NAMALWA (cell line): ENCODE results near the gene MEIKIN.

Experiments
- DNase-seq: peaks from one replicate; pipeline ENCODE4 v3.0.0-alpha.2; 2015; ENCODE audit warnings: low spot score

Gene MEIKIN, protein sequence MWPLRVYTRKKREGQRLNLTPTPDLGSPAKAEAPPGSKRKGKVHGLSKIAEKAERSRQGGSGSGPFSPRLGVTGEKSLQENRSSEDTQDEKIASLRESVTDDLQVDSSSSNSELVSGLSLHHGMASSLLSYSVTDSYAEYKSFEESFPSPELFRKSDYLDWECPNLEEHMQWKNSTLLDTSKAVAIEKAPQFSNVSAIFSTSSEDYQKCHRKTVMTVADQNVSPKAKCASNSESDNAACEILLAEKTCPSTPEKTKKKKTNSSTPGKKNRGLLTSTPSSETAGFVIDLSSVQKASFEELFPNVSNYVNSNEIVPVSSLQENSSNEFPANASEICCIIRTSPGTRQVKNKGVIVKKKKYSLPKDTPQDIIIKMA

DNA sequence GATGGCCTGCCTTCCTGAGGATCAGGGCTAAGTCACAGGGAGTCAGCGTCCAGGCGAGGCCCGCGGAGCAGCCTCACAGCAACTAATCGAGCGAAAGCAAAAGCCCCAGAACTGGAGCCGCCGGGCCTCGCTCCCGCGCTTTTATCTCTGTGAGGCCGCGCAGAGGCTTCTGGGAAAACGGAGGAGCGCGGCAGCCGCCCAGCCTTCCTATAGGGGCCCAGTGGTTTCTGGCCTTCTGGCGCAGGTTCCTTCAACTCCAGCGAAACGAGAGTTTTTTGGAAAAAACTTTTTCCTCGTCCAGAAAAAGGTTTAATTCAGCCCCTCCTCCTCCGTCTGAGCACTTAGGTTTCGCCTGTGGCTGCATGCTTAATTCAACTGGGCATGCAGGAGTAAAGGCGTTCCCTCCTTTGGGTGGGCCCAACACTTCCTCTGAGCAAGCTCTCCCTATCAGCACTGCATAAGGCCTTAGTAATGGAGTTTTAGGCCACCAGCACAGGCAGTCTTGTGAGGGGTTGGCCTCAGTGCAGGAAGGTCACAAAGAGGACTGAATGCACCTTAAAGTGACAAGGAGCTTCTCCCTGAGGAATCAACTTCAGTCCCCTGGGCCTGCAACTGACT is at the start of gene MEIKIN:
MEIKIN (minus strand) TSS at position 113 of the 618 bp plus-strand sequence. CDS start 158 bp downstream, outside the sequence.
- no peak for DNase-seq

DNA sequence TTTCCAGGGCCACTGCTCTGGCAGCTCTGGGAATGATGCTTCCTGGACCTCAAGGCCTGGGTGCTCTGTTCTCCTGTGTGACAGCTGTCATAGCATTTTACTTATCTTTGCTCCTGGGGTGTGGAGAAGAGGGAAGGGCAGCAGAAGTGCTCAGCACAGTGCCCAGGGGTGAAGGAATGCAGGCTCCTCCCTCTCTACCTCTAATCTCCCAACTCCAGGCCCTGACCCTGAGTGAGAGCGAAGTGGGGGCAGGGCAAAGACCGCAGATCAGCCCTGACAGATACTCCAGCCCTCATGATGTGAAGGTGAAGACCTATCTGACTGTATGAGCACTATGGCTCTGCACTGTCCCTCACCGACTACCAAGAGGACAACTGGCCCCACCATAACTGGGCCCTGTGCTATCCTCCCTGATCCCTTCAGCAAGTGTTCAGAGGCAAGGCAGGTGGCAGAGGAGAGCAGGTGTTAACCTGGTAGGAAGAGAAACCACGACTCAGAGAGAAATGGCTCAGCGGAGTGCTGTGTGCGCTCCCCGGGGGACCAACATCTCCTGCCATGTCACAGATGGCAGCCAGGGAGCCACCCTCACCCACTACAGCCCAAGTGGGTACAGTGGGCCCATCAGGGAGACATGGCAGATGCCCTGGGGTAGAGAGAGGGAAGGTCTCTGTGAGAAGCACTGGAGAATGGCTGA is 49.2 kb upstream of the MEIKIN start:
- DNase-seq: no peak

DNA sequence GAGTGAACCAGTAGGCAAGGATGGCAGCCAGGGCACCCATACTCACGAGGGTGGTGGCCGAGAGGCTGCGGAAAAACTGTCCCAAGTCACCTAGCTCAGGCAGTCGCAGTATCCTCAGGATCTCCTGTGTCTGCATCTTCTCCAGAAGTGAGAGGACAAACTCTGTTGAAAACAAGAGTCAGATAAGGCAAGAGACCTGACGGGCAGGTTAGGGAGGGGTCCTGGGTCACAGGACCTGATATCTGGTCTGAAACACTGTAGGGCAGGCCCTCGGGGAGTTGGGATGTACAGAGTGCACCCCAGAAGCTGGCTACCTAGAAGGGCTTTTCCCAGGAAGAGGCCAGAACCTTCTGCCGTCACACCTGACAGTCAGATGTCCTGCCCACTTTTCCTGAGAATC is 48.6 kb upstream of the MEIKIN start:
- DNase-seq: no peak

DNA sequence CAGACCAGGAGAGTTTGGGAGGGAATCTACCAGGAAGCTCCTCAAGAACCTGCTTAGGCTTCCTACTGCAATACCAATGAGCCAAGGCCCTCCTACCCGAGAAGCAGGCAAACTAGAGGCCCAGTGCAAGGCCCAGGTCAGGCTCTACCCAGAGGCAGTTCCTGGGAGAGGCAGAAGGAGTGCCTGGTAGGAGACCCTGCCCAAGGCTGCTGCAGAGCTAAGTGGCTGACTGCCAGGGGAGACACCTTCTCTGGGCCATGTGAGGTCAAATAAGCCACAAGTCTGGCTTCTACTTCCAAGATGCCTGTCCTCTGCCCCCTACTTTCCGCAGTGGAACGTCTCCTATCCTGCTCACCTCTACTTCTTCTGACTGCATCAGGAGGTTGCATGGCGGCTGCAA is 48.2 kb upstream of the MEIKIN start:
- no peak for DNase-seq

DNA sequence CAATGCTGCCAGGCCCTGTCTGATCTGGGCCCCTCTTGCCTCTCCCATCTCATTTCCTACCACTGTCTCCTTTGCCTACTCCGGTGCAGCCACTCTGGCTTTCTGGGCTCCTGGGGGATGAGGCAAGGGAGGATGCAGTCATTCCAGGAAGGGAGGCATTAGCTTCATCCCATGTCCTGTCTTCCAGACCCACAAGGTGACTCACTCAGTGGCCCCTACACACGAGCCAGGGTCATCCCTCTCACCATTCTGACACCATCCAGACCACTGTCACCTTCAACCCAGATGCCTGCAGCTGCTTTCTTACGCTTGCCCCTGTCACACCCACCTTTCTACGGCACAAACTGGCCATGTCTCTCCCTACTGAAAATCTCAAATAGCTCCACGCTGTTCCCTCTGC is 46.9 kb upstream of the MEIKIN start:
- no peak for DNase-seq

DNA sequence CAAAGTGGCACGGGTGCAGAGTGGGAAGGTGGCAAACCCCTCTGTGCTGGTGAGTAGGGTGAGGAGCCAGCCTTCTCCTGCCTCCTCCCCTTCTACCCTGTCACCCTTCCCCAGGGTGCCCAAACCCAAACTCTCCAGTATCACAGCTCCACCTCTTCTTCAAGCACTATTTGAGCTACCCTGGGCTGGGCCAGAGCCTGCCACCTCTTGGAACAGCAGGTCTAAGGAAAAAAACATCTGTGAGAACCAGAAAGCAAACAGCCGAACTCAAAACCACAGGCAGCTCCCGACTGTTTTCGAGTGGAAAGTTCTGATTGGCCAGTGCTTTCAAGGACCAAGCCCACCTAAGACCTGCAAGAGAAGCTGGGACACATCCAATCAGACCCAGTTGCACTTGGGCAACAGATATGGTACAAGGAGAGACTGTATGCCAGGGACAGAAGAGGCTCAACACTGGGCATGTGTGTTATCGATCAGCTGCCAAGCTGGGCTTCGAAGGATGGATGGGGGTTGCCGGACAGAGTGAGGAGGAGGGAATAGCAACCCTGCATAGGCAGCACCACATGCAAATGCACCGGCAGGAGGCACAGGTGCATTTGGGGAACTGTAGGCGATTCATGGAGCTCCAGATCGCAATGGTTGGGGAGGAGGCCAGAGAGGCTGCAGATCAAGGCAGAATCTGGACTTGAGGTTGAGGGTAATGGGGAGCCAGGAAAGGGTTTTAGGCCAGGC is 46.3 kb upstream of the MEIKIN start:
- DNase-seq: no peak

DNA sequence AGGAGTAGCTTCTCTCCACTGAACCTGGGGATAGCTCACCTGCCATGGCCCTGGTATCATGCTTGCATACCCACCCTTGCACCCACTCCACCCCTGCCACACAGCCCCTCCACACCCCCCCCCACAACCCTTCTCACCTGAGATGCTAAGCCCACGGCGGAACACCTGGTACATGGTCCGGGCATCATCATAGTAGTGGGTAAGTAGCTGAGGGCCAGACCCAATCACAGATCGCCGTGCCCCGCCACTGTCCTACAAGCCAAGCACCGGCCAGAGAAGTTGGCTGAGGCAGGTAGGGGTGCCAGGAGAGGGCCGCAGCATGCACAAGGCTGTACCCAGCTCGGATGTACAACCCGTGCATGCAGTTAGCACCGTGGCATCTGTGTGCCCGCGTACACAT is 45.3 kb upstream of the MEIKIN start:
- DNase-seq: no peak

DNA sequence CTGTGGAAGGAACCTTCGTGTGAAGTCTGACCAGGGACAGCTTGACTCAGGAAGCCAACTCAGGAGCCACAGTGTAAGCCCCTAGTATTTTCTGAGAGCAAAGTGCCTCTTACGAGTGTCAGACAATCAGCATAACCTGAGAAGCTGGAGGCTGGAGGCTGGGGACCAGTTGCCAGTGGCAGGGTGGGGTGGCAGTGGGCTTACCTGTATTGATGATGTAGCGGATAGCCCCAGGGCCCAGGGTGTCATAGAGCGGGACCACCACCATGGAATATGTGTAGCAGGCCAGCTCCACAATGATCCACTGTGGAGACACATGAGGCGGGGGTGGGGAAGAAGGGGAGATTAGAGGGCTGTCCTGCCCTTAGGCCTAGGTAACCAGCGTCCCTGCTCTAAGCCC is 43.1 kb upstream of the MEIKIN start:
- DNase-seq: no peak

DNA sequence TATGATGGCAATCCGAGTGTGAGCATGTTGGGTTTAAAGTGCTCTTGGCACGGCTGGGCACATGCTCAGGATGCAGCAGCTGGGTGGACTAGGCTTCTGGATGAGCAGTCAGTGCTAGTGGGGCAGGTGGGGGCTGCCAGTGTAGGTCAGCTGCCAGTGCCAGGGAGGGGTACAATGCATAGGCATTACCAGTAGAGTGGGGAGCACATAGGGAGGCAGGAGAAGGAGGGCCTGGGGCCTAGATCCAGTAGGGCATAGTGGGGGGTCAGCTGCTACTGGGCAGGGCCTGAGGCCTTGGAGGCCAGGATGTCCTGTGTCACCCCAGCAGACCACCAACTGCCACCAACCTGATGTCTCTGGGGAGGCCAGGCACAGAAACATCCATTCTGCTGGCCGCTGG is 41.8 kb upstream of the MEIKIN start:
- DNase-seq: no peak

DNA sequence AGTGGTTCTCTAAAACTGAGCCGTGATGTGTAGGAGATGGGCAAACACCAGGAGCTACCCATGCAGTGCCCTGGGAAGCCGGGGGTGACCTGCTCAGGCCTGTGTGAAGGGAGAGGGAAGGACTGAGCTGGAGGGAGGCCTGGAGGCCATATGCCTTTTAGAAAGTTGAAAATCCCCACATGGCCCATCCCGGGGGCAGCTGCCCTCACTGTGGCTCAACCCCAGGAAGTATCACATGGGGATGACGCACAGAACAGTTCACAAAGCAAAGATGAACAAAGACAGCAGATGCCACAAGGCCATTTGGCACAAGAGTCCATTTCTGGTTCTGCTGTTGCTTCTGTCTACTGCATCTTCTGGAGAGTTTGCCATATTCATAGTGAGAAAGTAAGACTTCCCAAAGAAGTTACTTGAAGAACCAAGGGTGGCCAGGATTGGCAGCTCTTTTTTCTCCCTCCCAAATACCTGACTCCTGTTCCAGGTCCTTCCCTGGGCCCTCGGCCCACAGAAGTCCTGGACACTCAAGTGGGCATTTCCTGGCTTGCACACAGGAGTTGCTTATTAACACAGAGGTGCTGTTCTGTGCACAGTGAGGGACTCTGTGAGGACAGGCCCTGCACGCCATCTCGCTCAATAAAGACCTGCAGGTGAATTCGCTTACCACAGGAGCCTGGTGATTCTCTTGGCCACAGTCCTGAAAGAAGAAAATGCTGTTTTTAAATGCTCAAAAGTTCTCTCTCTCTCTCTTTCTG is 40.9 kb upstream of the MEIKIN start:
- no peak for DNase-seq

DNA sequence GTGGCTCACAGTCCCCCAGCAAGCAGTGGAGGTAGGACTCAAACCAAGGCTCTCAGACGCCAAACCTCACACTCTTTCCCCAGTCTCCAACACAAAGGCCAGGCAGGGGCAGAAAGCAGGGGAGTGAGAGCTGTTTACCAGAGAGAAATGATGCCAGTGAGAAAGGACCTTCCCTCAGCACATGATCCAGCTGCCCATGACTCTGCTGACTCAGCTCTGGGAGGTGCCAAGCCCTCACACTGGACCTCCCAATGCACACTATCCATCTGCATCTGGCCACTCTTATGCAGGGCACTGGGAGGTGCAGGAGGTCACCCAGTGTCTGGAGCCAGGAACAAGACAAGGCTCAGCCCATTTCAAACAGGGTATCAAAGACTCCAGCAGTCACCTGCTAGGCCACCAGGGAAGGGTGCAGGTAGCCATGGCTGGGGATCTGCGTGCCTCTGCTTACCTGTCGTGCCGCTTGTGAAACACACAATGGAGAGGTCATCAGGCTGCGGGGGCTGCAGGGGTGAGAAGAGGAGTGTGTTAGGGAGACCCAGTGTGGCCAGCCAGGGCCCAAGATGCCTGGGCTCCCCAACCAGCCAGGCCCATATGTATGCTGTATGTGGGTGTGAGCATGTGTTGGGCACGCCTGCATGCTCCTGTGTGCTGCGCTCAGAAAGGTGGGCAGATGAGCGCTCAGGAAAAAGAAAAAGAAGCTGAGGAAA is 39.6 kb upstream of the MEIKIN start:
- DNase-seq: no peak

DNA sequence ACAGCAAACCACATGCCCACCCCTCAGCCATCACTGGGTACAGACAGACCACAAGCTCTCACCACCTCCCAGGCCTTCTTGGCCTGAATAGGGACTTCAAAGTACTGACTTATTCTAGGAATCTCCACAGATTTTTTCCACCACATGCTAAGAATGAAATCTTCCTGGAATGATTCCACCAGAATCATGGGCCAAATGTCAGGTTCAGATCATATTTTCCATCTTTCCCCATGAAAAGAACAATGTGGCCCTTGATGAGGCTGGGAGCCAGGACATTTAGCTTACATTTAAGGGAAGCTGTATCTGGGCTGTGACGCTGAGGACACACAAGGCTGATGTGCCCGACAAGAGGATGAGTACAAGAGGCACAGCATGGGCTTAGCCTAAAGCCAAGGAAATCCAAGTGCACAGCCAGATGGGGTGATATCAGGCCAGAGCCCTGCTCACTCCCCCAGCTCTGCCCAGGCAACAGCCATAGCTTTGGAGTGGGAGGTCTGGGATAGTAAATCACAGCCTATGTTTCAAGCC is 37.8 kb upstream of the MEIKIN start:
- no peak for DNase-seq

DNA sequence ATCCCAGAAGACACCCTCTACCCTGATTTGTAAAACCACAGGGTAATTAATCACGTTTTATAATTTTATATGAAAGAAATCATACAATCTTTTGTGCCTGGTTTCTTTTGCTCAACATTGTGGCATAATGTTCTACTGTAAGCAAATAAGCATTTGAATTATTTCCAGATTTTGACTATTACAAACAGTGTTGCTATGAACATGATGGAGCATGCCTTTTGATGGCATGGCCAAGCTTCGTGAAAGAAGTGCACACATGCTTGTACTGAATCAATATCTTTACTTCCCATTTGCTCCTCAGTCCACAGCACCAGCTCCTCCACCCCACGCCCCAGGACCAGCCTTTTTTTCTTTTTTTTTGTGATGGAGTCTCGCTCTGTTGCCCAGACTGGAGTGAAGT is 36.1 kb upstream of the MEIKIN start:
- no peak for DNase-seq

DNA sequence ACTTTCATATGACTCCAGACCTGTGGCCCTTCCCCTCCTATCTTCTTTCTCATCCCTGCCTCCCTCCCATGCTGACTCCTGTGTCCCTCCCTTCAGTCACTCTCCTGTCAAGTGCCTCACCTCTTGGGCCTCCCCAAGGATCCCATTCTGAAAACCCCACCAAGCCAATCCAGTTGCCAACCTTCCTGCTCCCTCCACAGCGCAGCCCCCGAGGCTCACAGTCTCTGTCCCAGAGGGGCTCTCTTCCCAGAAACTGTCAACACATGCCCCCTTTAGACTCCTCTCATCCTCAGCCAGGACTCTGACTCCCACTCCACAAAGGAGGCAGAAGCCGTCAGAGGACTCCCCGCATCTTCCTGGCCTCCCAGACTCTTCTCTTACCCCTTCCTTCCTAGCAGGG is 35.2 kb upstream of the MEIKIN start:
- DNase-seq: no peak

DNA sequence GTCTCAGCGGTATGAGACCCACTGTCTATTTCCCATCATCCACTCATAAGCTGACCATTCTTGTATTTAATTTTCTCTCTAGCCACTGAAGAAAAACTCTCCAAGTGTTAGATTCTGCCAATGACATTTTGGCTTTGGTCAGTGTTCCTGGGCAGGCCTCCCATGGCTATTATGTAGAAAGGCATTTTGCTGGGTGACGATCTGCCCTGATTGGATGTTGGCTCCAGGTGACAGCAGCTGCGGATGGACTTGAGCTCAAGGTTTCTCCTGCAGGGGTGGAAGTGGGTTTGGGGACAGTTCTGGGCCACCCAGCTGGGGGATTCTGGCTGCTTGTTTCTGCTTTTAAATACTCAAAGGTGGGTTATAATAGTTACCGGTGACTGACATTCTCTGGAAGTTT is 34.4 kb upstream of the MEIKIN start:
- DNase-seq: no peak

DNA sequence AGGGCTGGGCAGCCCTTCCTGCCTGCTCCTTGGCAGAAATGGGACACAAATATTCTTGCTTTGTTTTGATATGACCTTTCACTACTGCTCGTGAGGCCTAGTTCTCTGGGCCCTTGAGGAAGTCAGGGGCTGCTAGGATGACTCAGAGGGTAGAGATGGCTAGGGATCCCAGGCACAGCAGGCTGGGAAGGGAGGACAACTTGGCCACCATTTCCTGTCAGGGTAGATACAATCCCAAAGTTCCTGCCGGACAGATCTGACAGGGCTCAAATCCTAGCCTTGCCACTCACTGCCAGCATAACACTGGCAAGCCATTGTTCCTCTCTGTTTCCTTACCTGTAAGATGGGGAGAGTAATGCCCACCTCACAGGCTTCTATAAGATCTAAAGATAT is 31.7 kb upstream of the MEIKIN start:
- DNase-seq: no peak

DNA sequence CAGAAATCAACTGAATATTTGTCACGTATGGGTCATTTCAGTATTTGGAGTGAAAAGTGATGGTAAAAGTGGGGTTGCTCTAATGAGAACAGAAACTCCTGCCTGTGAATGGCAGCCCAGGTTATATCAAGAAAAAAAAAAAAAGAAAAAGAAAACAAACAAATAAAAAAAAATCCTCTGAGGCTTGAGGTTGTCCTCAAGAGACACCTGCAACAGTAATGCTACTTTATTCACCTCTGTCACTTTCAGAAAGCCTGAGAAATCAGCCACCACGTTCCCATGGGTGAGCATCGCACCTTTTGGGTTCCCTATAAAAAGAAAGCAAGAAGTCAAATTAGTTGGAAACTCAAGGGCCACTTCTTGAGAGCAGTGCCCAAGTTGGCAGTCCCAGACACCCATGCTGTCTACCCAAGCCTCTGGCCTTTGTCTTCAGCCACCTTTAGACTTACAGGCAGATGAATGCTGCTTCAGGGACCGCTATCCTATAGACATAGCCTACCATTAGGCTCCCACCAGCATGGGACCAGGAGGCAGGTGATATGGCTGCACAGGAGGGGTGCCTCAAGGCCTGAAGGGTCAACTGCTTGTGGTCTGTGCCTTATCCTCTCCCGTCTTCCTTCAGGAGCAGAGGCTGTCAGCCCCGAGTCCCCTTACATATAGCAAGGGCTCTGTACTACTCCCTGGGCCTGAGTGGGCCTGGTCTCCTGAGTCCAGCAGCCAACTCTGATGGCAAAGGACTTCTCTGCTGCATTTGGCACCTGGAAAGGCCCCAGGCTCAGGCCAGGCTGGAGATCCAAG is 31.1 kb upstream of the MEIKIN start:
- no peak for DNase-seq

DNA sequence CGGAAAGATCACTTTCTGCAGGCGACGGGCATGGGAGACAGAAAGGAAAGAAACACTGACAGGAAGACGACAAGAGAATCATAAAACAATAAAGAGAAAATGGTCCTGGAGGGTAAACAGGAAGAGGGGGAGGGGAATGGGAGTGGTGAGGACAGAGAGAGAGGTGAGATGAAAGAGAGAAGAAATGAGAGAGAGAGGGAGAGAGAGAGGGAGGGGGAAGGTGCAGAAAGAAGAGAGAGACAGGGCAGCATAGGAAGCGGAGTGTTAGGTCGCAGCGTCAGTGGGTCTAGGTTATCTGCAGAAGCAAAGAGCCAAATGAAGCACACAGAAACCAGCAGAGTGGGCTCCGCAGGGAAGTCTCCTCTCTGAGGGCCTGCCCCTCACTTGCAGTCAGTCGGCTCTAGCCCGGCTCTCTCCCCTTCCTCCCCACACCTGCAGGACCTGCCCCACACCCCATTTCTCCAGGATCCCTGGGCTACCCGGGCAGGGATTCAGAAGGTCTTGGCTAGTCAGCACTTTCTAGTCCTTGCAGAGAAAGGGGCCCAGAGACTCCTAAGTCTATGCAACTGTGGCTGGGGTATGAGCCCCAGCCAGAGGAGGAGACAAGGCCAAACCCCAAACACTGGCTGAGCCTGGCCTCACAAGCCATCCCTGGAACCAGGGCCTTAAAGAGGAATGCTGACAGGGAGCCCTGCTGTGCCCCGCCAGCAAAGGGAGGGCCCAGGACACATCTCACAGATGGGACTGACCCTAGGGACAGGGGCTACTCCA is 29.7 kb upstream of the MEIKIN start:
- no peak for DNase-seq

DNA sequence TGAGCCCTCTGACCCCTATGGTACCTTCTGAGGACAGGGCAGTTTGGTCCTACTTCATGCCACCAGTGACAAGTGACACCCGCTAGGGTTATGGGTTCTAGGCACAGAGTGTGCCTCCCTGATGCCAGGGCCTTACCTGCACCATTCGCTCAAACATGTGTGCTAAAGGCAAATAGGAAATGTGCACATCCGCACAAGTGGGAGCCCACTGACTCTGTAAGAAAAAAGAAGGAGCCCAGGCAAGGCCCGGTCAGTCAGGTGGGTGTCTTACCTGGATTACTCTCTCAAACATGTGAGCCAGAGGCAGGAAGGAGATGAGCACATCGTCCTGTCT is 29.1 kb upstream of the MEIKIN start:
- no peak for DNase-seq

DNA sequence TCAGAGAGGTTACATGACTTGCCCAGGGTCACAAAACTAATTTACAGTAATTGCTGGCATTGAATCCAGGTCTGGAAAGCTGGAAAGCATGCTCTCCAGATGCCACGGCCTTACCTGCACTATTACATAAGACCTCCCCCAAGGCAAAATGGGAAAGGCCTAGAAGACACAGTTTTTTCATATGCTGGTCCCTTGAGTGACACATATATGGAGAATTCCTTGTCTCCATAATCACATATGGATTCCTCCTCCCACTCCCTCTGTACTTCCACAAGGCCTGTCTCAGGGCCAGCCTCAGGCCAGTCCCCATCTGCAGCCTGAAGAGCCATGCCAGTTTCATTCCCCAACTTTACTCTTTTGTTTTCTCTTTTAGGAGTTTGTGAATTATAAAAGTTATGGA is 28.6 kb upstream of the MEIKIN start:
- no peak for DNase-seq
